Mucosa of descending colon (tissue), 3 donors: ENCODE measurements around the gene ZNF543. TPM values are rescaled to one million over a fixed set of nuclear protein-coding genes. Genes with fewer than 3 reads are reported as not detected.
A peak's percentile ranks its signal among the peaks of the same experiment; 100 is the strongest.

Experiments
- ATAC-seq: fragments of 200-7000 bp; cut with Tn5 transposase; one replicate; pipeline ENCODE4 v1.9.1; 2020; ENCODE audit warnings: mild to moderate bottlenecking, moderate library complexity
- DNase-seq, 3 donors: peaks; one replicate each; pipeline ENCODE4 v3.0.0-alpha.2; 2020
- H3K36me3 ChIP-seq: fragments of 200-600 bp; one replicate; pipeline ENCODE4 v1.8.0; 2021; ENCODE audit warnings: low read depth, mild to moderate bottlenecking
- H3K4me1 ChIP-seq: fragments of 200-600 bp; one replicate; pipeline ENCODE4 v1.8.0; 2021; ENCODE audit warnings: low read depth, mild to moderate bottlenecking
- H3K4me3 ChIP-seq: fragments of 200-600 bp; one replicate; pipeline ENCODE4 v1.8.0; 2021; ENCODE audit warnings: mild to moderate bottlenecking
- H3K9me3 ChIP-seq: fragments of 200-600 bp; one replicate; pipeline ENCODE4 v1.8.0; 2021; ENCODE audit warnings: mild to moderate bottlenecking
- CTCF ChIP-seq: fragments of 200-600 bp; IDR thresholded peaks from one replicate; pipeline ENCODE4 v1.8.0; 2022; ENCODE audit warnings: antibody characterized with exemption, mild to moderate bottlenecking
- intact Hi-C, 2 donors: fragments of 100-400 bp; cut with DNase I in 1 of 2; cut with micrococcal nuclease in 1 of 2; formaldehyde crosslinking; loops; one replicate each; pipeline versions ENCODE4 v1.11.0 to v1.11.1; 2022; cut with DNase I, micrococcal nuclease
- total RNA-seq, 3 donors: library from RNA; stranded (reverse); fragmentation: NEBNext Ultra II Directional in 2 of 3; extraction: Animal tissue kit (Norgen Biotek cat#: 25700) in 2 of 3; gene quantifications; one replicate each; pipeline versions ENCODE4 v1.2.1 to v1.2.4, GENCODE V29; 2021 to 2023
- donor health status: DM: no; HTN: no; CAD: no; lungs with moderate emphysema.
- donor health status: DM: no; HTN: no; CAD: no.
- donor health status: DM: no; HTN: yes; CAD: no.

The ZNF543 gene
- total RNA-seq, 3 donors from 2014 or later: 2.5 to 9.4 (median 3.6) TPM

GRCh38 chr19:57279418-57280164 lies 40.7 kb upstream of the ZNF543 start:
- DNase-seq: peak; percentile 88 to 93 (median 89)
- peak; percentile 94 for ATAC-seq
- Histone ChIP-seq H3K36me3 (no peaks in the 10 kb centered on the region), H3K4me3 (peak overlapping the region; percentile 49), H3K4me1 (peaks cover 11% of the 10 kb centered on the region), H3K9me3 (no peaks in the 10 kb centered on the region)
- intact Hi-C loops: no loop called here
- TF ChIP-seq CTCF: no peak

- H3K4me1 ChIP-seq: peaks cover 11% of the 10 kb centered on the region
- H3K9me3 ChIP-seq: no peaks in the 10 kb centered on the region
- ATAC-seq (peak; percentile 98), DNase-seq (peak; percentile 97 to 98 (median 97))
- intact Hi-C loops: no loop called here
- no peak for TF ChIP-seq CTCF
- H3K36me3 ChIP-seq: peaks cover 4% of the 10 kb centered on the region
- H3K4me3 ChIP-seq: peak within 1 kb of the TSS; percentile 49
Observed at GRCh38 chr19:57280165-57280961, 39.9 kb upstream of the ZNF543 start, which contains the start of gene ZNF460. TSS of gene ZNF460 (plus strand) at chr19:57280485. CDS start at chr19:57280807, 322 bp downstream.

- no peak for TF ChIP-seq CTCF
- intact Hi-C loops: no loop called here
- no peak for ATAC-seq
Observed at GRCh38 chr19:57280962-57281400, 39.3 kb upstream of the ZNF543 start.

GRCh38 chr19:57282011-57282643 lies 38.1 kb upstream of the ZNF543 start:
- H3K4me1 ChIP-seq: peaks cover 11% of the 10 kb centered on the region
- H3K4me3 ChIP-seq: no peak overlapping the region
- no peak for ATAC-seq
- intact Hi-C loops: no loop called here
- peaks cover under 1% of the 10 kb centered on the region for H3K9me3 ChIP-seq
- no peak for TF ChIP-seq CTCF
- DNase-seq: no peak
- H3K36me3 ChIP-seq: peaks cover 6% of the 10 kb centered on the region

More at GRCh38 chr19:57280962-57281400, 39.3 kb upstream of the ZNF543 start:
- Histone ChIP-seq H3K9me3 (no peaks in the 10 kb centered on the region), H3K36me3 (peaks cover 5% of the 10 kb centered on the region), H3K4me3 (peak overlapping the region; percentile 49), H3K4me1 (peaks cover 11% of the 10 kb centered on the region)
- peak in 2 of 3 donors; percentile 23 to 35 for DNase-seq

GRCh38 chr19:57288373-57288772 lies 31.9 kb upstream of the ZNF543 start:
- intact Hi-C loops: no loop called here
- DNase-seq (no peak), ATAC-seq (no peak)
- Histone ChIP-seq H3K4me3 (no peak overlapping the region), H3K4me1 (no peaks in the 10 kb centered on the region), H3K9me3 (peaks cover 52% of the 10 kb centered on the region), H3K36me3 (peaks cover 45% of the 10 kb centered on the region)
- no peak for TF ChIP-seq CTCF
